A204.1 (cell line): ENCODE data around the gene ACSS1.
A peak's percentile ranks its signal among the peaks of the same experiment; 100 is the strongest.

Source experiments
- FAIRE-seq: peaks from 2 replicates; lab custom pipeline; 2012; peaks lifted over from hg19 to GRCh38; lab: Jason Lieb, UNC

ACSS1 gene

GRCh38 chr20:25058847-25059810, 1.2 kb upstream of the ACSS1 start:
- FAIRE-seq, result no peak

DNA sequence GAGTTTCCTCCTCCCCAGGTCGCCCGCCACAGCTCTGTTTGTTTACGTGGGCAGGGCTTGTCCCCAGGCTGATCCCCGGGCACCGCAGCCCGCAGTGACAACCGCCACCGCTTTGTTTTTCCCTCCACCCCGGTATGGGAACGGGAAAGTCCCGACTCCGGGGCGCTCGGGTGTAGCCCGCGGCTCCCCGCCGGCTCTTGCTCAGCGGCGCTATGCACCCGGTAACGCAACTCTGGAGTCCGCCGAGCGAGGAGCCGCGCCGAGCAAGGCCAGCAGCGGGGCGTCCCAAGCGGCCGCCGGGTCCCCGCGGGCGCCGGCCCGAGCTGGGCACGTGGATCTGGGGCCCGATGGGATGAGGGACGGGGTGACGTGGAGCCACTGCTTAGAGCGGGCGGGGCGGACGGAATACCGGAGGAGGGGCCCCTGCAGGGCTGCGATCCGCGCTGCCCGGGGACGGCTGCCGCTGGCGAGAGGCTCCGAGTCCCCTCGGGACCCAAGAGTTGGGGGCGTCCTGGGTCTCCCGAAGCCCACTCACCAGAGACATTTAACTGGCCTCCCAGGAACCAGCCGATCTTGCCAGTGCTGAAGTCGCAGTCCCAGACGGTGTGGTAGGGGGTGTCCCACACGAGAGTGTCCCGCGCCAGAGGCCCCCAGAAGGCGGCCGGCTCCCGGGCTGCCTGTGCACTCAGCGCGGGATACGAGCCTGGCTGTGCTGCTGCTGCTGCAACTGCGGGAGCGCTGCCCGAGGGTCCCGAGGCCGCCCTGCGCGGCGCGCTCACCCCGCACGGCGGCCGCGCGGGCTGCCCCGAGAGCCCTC, 497 bp downstream of the ACSS1 start:
- FAIRE-seq, result no peak

DNA sequence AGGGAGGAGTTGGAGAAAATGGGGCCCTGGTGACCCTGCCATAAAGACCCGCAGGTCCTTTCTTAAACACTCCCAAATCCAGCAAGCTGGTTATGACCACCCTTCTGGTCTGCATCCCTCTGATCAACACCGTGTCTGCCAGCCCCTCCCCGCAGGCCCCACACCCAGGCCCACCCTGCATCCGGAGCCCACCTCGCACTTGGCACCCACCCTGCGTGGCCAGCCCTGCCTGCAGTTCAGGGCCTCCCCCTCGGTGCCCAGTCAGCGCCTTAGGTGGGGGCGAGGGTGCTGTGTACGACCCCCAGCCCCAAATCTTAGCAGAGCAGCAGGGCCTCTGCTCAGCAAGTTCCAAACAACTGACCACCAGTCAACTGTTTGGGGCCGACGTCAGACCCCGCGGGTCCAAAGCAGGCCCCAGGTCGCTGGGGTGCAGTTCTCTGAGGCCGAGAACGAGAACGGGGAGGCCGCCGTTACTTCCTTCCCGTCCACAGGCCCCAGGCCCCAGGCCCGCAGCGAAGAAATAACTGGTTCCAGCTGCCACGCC, 1.2 kb downstream of the ACSS1 start:
- FAIRE-seq, result no peak

- no peak for FAIRE-seq
Measured at GRCh38 chr20:25055711-25056495, 2.0 kb downstream of the ACSS1 start.

- FAIRE-seq, result peak; percentile 3
Measured at GRCh38 chr20:25054995-25055629, 2.8 kb downstream of the ACSS1 start.

- FAIRE-seq, result no peak
Measured at GRCh38 chr20:25054096-25054820, 3.7 kb downstream of the ACSS1 start.

GRCh38 chr20:25053255-25054031, 4.5 kb downstream of the ACSS1 start:
- no peak for FAIRE-seq

- no peak for FAIRE-seq
Measured at GRCh38 chr20:25052255-25053194, 5.4 kb downstream of the ACSS1 start.

DNA sequence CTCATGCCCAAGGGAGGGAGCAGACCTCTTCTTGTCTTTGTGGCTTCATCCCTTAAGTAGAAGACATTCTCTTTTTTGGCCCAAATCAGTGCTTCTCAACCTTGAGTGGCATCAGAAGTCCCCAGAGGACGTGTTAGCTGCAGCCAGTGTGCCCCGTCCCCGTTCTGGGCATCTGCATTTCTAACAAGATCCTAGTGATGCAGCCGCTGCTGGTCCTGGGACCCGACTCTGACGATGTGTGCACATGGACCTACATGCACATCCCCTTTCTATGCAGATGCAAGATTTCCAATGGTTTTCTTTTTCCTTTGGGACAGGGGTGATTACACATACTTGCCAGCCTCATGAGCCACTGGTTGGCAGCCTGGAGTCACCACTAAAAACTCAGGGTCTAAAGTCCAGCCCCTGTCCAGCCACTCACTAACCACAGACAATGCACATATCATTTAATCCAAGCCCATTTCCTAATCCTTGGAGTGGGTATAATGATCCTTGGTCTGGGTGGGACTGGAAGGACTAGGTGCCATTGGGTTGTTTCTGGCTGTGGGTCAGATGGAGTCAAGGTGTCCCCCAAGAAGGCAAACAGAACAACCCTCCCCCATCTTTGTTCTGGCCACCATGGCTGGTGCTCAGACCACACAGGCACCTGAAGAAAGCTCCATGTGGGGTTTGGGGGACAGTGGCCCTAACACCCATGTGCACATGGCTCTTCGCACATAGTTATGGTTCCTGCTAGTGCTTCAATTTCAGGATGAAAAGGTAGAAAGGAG, 6.4 kb downstream of the ACSS1 start:
- no peak for FAIRE-seq

DNA sequence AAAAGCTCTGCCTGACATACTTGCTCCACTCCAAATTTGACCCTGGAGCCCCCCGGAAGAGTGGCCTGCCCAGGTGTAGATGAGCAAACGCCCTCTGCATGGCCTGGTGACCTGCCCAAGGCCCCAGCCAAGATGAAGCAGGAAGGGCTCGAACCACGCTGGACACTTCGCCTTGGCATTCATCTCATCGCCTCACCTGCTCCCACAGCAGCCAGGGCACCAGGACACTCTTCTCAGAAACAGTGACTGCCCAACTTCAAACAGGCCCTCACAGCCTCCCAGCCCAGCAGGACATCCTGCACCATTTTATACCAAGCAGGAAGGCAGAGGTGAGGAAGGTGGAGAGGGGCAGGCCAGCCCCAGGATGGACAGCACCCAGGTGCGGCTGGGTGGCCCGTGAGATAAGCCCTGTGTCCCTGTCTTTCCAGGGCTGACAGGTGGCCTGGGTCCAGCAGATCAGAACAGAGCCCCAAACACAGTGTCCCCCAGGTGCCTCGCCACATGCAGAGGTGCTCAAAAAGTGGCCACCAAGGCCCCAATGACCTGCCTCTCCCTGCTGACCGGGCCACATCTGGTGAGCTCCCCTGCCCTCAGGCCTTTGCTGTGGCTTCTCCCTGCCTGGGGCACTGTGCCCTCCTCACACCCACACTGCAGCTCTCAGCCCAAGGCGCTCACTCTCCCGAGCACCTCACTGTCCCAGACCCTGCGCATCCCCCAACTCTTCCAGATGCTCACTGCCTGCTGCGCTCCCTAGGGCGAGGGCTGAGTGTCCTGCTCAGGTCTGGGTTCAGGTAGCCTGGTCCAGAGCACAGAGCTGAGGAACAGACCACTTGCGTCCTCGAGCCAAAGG, 7.2 kb downstream of the ACSS1 start:
- FAIRE-seq, result no peak

DNA sequence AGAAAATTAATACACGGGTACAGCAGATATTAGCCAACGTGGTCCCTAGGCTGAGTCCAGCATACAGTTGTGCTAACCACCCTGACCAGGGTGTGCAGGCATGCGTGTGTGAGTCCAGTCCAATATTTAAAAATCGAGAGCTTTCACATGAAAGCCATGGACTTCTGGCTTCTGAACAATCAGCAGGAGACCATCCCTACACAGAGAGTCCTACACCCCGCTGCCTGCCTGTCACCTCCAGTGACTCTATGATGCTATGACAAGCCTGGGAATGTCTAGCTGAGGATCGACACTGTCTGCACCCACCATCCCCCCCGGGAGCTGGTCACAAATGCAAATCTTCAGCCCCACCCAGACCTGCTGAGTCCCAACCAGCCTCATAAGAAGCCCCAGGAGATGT, 7.9 kb downstream of the ACSS1 start:
- no peak for FAIRE-seq

DNA sequence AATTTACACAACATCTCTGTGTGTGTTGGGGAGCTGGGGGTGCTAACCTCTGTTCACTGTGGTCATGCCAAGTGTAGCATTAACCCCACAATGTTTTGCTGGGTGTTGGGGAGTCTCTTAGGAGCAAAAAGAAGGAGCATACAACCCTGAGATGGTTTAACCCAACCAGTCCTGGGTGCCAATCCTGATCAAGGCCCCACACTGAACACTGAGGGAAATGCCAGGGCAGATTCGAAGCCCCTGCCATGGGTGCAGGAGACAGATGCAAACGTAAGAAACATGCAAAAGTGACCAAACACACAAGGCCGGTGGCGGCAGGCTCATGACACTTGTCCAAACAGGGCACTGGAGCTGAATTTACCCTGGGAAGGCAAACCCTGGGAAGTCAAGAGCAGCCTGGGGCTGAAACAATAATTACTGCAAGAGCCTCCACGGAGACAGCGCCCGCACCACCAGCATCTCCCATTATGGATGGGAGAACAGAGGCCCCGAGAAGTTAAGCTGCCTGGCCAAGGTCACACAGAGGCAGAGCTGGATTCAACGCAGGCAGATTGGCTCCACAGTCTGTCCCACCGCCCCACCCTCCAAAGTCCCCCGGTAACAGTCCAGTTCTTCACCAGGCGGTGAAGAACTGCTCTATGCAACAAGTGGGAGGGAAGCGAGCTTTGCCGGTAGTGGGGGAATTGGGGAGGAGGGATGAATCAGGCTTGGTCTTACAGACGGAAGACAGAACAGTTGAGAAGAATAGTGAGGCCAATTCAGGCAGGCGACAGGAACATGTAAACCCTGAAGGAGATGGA, 8.5 kb downstream of the ACSS1 start:
- FAIRE-seq, result no peak

DNA sequence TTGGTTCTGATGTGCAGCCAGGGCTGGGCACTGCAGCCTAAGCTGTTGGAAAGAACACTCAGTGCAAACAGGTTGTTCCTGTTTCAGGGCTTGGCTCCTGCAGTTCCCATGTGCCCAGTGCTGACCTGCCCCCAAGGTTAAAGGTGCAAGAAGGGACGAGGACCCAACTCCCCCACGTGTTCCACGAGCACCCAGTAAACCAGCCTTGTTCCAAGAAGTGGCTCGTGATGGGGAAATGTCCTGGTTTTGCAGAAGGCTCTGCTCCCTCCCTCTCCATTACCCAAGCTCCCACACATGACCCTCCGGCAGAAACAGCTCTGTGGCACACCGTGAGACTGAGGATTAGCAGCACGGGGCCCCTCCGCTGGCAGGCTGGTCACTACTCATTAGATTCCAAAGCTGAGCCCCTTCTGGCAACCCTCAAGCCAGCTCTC, 9.4 kb downstream of the ACSS1 start:
- no peak for FAIRE-seq

DNA sequence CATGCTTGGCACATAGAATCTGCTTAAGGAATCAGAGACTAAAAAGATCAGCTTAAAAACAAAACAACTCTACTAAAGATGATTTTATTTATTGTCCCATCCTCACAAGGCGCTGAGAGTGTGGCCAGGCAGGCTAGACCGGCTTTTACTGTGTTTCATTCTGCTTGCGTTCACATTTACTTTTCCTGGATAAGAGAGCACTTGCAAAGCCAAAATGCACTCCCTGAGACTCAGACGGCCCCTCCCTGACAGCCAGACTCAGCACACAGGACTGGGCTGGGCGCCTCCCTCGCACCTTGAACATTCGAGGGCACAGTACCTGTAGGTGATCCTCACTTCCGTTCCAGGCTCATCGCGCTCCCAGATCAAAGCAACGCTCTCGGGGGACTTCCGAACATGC, 10.2 kb downstream of the ACSS1 start:
- no peak for FAIRE-seq

- FAIRE-seq, result no peak
Measured at GRCh38 chr20:25046736-25047666, 10.9 kb downstream of the ACSS1 start.
